GM19397 (cell line): ENCODE results near the gene RASGRF1.
"Not testable (repeated sequence)": the region's sequence is repeated elsewhere in the genome, so short reads cannot be mapped to it uniquely, and the experiment has no call there.

Source experiments
- ATAC-seq: cut with Tn5 transposase; IDR thresholded peaks from one replicate; pipeline ENCODE4 v1.9.1; 2021; ENCODE audit warnings: mild to moderate bottlenecking, moderate library complexity; ENCODE audit not compliant: unreplicated experiment

RASGRF1 gene

GRCh38 chr15:79090487-79091203 lies at the start of gene RASGRF1:
RASGRF1 (minus strand) TSS chr15:79090780; CDS start chr15:79090498, 282 bp downstream.
- no peak for ATAC-seq

- no peak for ATAC-seq
Measured at GRCh38 chr15:79136434-79137046, 46.0 kb upstream of the RASGRF1 start.

- no peak for ATAC-seq
Measured at GRCh38 chr15:79133309-79133708, 42.7 kb upstream of the RASGRF1 start.

- no peak for ATAC-seq
Measured at GRCh38 chr15:79132770-79133169, 42.2 kb upstream of the RASGRF1 start.

- ATAC-seq, result no peak
Measured at GRCh38 chr15:79132361-79132760, 41.8 kb upstream of the RASGRF1 start.

- no peak for ATAC-seq
Measured at GRCh38 chr15:79130535-79131130, 40.1 kb upstream of the RASGRF1 start.

- ATAC-seq, result no peak
Measured at GRCh38 chr15:79129235-79129634, 38.7 kb upstream of the RASGRF1 start.

- ATAC-seq, result no peak
Measured at GRCh38 chr15:79128556-79128955, 38.0 kb upstream of the RASGRF1 start.

GRCh38 chr15:79124388-79124787 lies 33.8 kb upstream of the RASGRF1 start:
- ATAC-seq, result no peak

GRCh38 chr15:79122991-79123390 lies 32.4 kb upstream of the RASGRF1 start:
- no peak for ATAC-seq

- ATAC-seq, result no peak
Measured at GRCh38 chr15:79122391-79122790, 31.8 kb upstream of the RASGRF1 start.

- no peak for ATAC-seq
Measured at GRCh38 chr15:79121571-79121970, 31.0 kb upstream of the RASGRF1 start.

- no peak for ATAC-seq
Measured at GRCh38 chr15:79117442-79118204, 27.0 kb upstream of the RASGRF1 start.

- no peak for ATAC-seq
Measured at GRCh38 chr15:79116771-79117170, 26.2 kb upstream of the RASGRF1 start.

GRCh38 chr15:79115986-79116665 lies 25.5 kb upstream of the RASGRF1 start:
- ATAC-seq, result no peak

GRCh38 chr15:79113831-79114230 lies 23.3 kb upstream of the RASGRF1 start:
- no peak for ATAC-seq

- ATAC-seq, result not testable (repeated sequence)
Measured at GRCh38 chr15:79111404-79111803, 20.8 kb upstream of the RASGRF1 start.

GRCh38 chr15:79105141-79105540 lies 14.6 kb upstream of the RASGRF1 start:
- no peak for ATAC-seq

GRCh38 chr15:79102595-79102994 lies 12.0 kb upstream of the RASGRF1 start:
- no peak for ATAC-seq

- no peak for ATAC-seq
Measured at GRCh38 chr15:79101866-79102581, 11.4 kb upstream of the RASGRF1 start.
